ENCODE data around the gene LINGO4.
A peak's percentile ranks its signal among the peaks of the same experiment; 100 is the strongest.

Gene LINGO4

DNA sequence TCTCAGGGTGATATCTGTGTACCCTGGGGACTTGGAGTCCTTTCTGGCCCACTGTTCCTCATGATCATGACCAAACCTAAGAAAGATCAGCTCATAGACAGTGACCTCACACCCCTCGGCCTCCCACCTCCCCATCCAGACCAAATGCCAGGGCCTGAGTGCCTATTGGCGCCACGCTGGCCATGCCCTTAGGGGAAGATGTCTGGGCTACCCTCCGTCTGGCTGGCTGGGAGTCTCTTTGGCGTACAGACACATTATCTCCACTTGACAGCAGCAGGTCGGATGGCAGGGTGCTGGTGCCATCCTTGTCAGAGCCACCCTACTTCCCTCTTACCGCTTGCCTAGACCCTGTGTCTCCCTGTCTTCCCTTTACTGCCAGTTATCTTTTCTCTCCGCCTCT lies 18.0 kb upstream of the LINGO4 start:
- no peak overlapping the region for H3K4me3 ChIP-seq (replicated peaks in 1 of 2; ENCODE audit: low read depth in 2 of 2, low read length in 2 of 2)
- TF ChIP-seq, protein P1, sequence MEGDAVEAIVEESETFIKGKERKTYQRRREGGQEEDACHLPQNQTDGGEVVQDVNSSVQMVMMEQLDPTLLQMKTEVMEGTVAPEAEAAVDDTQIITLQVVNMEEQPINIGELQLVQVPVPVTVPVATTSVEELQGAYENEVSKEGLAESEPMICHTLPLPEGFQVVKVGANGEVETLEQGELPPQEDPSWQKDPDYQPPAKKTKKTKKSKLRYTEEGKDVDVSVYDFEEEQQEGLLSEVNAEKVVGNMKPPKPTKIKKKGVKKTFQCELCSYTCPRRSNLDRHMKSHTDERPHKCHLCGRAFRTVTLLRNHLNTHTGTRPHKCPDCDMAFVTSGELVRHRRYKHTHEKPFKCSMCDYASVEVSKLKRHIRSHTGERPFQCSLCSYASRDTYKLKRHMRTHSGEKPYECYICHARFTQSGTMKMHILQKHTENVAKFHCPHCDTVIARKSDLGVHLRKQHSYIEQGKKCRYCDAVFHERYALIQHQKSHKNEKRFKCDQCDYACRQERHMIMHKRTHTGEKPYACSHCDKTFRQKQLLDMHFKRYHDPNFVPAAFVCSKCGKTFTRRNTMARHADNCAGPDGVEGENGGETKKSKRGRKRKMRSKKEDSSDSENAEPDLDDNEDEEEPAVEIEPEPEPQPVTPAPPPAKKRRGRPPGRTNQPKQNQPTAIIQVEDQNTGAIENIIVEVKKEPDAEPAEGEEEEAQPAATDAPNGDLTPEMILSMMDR (IDR thresholded peaks at IDR 0.05; ENCODE audit: low read depth, low read length), result no peak
- no peak for DNase-seq (ENCODE audit: low read depth in 2 of 2)

DNA sequence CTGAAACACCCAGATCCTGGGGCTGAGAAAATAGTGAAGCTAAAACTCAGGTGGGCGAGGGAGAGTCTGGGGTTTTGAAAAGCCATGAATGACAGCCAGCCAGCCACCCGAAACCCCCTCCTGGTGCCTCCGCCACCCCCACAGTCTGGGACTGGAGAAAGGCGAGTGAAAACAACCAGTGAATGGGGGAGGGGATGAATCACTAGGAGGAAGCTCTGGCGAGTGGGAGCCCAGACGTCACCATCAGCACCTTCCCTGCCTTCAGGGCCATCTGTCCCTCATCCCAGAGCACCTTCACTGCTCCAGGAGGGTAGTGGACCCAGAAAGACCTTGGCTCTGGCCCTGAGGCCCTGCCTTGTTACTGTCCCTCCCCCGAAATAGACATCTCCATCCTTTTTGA lies 17.2 kb upstream of the LINGO4 start:
- TF ChIP-seq, protein P1 (IDR thresholded peaks at IDR 0.05; ENCODE audit: low read depth, low read length), result no peak
- H3K4me3 ChIP-seq (replicated peaks in 1 of 2; ENCODE audit: low read depth in 2 of 2, low read length in 2 of 2), result no peak overlapping the region
- no peak for DNase-seq (ENCODE audit: low read depth in 2 of 2)

DNA sequence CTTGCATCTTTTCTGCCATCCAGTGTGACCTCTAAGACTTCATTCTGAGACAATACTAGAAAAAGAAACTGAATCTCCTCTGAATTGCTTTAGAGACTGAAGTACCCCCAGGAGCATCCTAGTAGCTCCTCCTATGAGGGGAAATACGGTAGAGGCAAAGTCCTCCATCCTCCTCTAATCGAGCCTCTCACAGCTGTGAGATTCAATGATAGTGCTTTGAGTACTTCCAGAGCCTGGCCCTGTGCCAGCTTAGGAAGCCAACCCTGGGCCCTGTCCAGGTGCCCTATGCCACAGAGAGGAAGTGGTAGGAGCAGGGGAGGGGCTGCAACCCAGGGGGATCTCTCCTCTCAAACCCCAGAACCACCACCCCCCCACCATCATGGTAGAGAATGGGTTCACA lies 15.7 kb upstream of the LINGO4 start:
- H3K4me3 ChIP-seq (replicated peaks in 1 of 2; ENCODE audit: low read depth in 2 of 2, low read length in 2 of 2), result no peak overlapping the region
- TF ChIP-seq, protein P1 (IDR thresholded peaks at IDR 0.05; ENCODE audit: low read depth, low read length), result no peak
- DNase-seq (ENCODE audit: low read depth in 2 of 2), result no peak

DNA sequence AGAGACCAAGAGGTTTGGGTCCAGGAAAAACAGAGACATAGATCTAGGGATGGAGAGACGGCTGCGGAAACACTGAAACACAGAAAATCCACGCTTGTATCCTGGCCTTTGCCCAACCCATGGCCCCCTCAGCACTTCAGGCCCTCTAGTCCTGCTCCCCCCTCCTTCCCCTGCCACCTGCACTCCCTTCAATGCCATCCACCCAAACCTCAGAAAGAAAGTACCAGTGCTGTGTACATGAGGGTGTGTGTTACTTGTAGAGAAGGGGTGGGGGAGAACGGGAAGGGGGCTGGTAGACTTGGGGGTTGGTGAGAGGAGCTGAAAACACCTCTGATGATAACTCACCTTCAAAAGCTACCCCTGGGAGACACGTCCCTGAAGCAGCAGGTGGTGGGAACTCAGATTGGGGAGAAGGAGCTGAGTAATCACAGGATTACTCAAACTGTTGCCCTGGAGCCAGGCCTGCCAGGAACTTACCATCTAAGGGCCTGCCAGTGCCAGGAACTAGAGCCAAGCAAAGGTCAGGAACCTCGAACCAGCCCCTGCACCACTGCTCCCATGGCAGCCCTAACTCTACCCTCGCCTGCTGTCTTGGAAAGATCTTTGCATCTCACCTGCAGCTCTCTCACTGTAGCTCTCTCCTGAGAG lies 14.9 kb upstream of the LINGO4 start:
- peak in 1 of 2 donors; percentile 26 for DNase-seq (ENCODE audit: low read depth in 2 of 2)

DNA sequence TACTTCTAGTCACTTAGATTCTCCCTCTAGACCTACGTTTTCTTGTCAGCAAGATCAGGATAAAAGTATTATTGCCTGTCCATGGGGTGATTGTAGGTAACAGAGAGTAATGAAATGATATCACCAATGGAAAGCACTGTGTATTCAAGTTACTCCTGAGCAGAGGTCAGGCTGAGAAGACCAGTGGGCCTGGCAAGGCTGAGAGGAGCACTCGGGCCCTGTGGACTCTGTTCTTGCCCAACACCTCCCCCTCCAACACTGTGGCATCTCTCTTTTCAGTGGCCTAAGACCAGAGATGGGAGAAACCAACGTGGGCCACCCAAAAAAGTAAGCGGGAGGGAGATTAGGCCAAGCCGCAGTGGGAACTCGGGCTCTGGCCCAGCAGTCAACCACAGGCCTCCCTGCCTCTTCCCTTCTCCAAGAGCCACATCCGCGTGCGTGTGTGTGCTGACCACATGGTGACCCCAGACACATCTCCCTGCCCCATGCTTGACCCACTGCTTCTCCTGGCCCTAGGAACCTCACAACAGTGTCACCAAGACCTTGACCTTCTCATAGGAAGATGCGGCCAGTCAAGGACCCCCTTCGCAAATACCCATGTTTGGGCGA lies 14.1 kb upstream of the LINGO4 start:
- no peak for DNase-seq (ENCODE audit: low read depth in 2 of 2)
- TF ChIP-seq, protein P1 (IDR thresholded peaks at IDR 0.05; ENCODE audit: low read depth, low read length), result no peak
- H3K4me3 ChIP-seq (replicated peaks in 1 of 2; ENCODE audit: low read depth in 2 of 2, low read length in 2 of 2), result no peak overlapping the region

More for the DNA sequence above, 14.9 kb upstream of the LINGO4 start:
- H3K4me3 ChIP-seq (replicated peaks in 1 of 2; ENCODE audit: low read depth in 2 of 2, low read length in 2 of 2), result no peak overlapping the region
- TF ChIP-seq, protein P1 (IDR thresholded peaks at IDR 0.05; ENCODE audit: low read depth, low read length), result no peak

DNA sequence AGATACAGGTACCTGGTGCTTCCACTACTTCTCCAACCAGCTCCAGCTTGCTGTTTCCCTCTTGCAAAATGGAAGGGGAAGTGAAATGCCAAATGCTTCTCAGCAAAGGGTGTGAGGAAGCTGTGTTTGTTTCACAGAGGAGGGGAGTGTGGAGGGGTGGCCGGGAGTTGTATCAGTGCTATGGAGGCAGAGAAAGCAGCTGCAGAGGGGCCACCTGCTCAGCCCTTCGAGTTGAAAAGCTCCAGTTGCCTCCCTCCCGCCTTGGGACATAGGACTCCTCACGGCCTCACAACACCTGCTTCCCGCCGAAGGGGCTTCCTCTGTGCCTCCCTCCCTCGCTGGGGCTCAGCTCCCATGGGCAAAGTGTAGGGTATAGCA lies 12.1 kb upstream of the LINGO4 start:
- TF ChIP-seq, protein P1 (IDR thresholded peaks at IDR 0.05; ENCODE audit: low read depth, low read length), result no peak
- H3K4me3 ChIP-seq (replicated peaks in 1 of 2; ENCODE audit: low read depth in 2 of 2, low read length in 2 of 2), result no peak overlapping the region
- DNase-seq (ENCODE audit: low read depth in 2 of 2), result no peak

All from cardiac fibroblast (primary cell).